GM12872 (cell line): ENCODE results near the gene FAM43B.

Experiments used
- TF ChIP-seq, protein P1 (sequence below): IDR thresholded peaks from 3 replicates; pipeline ENCODE4 v1.5.1; 2011; ENCODE audit warnings: low read depth, mild to moderate bottlenecking, low read length, moderate library complexity; ENCODE audit not compliant: insufficient read depth

The FAM43B gene

DNA sequence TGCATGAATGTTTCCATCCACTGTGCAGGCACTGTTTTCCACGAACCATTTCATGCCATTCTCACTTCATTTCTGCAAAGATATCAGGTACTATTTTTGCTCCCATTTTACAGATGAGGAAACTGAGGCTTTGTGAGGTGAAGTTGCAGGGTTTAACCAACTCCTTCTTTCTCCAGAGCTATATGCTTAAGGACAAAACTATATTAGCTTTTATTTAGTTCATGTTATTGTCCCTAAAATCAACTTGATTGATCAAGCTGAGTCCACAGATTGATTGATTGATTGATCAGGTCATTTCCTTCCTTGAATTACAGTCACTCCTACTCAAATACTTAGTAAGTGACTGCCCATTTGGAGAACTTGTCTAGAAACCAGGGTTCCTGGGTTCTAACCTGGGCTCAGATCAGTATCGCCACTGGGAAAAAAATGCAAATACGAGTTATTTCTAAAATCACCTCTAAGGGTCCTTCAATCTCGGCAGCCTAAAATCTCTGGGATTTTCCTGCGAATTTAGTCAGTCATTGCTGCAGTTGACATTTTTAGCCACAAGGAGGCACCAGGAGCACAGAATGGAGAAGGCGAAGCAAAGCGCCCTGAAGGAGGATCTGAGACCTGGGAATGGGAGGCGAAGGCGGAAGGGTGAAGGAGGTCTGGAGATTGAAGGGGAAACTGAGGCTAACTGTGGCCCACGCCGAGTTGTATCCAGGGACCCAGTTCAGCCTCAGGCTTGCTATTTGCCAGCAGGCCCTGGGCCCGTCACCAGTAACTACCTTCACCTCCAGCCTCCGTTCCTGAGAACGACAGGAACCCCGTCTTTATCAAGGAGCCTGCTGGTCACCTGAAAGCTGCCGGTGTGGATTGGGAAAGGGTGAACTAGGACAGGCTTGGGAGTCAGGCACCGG, 30.2 kb upstream of the FAM43B start:
- TF ChIP-seq, protein P1, sequence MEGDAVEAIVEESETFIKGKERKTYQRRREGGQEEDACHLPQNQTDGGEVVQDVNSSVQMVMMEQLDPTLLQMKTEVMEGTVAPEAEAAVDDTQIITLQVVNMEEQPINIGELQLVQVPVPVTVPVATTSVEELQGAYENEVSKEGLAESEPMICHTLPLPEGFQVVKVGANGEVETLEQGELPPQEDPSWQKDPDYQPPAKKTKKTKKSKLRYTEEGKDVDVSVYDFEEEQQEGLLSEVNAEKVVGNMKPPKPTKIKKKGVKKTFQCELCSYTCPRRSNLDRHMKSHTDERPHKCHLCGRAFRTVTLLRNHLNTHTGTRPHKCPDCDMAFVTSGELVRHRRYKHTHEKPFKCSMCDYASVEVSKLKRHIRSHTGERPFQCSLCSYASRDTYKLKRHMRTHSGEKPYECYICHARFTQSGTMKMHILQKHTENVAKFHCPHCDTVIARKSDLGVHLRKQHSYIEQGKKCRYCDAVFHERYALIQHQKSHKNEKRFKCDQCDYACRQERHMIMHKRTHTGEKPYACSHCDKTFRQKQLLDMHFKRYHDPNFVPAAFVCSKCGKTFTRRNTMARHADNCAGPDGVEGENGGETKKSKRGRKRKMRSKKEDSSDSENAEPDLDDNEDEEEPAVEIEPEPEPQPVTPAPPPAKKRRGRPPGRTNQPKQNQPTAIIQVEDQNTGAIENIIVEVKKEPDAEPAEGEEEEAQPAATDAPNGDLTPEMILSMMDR, result peak; percentile 87

- TF ChIP-seq, protein P1, result no peak
Observed at GRCh38 chr1:20526267-20526666, 26.1 kb upstream of the FAM43B start.

- TF ChIP-seq, protein P1, result no peak
Observed at GRCh38 chr1:20528221-20528620, 24.2 kb upstream of the FAM43B start.

DNA sequence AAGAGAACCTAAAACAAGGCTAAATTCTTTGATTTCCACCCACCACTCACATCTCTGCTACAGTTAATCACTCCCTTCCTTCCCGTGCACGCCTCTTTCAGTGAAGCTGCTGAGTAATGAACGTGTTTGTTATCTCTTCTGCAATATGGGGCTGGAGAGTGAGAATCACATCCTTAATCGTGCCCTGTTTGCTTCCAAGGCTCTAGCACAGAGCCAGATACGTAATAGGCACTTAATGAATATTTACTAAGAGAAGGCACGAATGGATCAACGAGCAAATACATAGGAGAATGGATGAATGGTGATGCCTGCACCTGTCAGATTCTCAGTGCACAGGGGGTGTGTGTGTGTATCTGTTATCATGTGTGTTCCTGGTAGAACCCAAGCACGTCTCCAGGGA, 22.1 kb upstream of the FAM43B start:
- TF ChIP-seq, protein P1, result no peak

DNA sequence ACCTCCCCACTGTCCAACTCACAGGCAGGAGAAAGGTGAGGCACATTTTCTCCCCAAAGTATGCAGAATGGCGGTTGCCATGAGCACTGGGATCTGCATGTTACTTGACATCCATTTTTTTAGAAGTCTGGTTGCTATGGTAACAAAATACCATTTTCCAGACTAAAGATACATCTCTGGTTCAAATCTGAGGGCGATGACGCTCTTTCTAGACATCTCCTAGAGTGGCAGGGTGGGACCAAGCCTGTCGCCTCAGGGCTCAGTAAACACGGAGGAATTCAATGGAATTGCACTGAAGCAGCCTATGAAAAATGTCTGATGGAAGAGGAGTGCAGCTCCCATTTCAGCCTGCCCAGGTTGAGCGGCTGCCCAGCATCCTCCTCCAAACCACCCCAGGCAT, 21.5 kb upstream of the FAM43B start:
- TF ChIP-seq, protein P1, result no peak

- TF ChIP-seq, protein P1, result no peak
Observed at GRCh38 chr1:20533635-20534034, 18.7 kb upstream of the FAM43B start.

- TF ChIP-seq, protein P1, result no peak
Observed at GRCh38 chr1:20534659-20535417, 17.5 kb upstream of the FAM43B start.
